Mesenchymal stem cell (in vitro differentiated cells and primary cell): ENCODE measurements around the gene PTPRN2.

Experiments
- DNase-seq: peaks from one replicate; pipeline ENCODE4 v3.0.0-alpha.2; 2013
- H2AFZ ChIP-seq: one replicate; pipeline ENCODE4 v1.6.1; 2013; ENCODE audit warnings: low read depth, mild to moderate bottlenecking, control low read depth, inconsistent platforms, low read length, moderate library complexity
- H2AK5ac ChIP-seq: 2 replicates; pipeline ENCODE4 v1.6.1; 2013; ENCODE audit warnings: low read length, moderate library complexity, mild to moderate bottlenecking, inconsistent platforms; ENCODE audit not compliant: severe bottlenecking
- H2BK120ac ChIP-seq: one replicate; pipeline ENCODE4 v1.6.1; 2013; ENCODE audit warnings: low read depth, mild to moderate bottlenecking, inconsistent platforms, low read length, moderate library complexity
- H2BK12ac ChIP-seq, 2 experiments: one replicate each; pipeline ENCODE4 v1.6.1; 2013; ENCODE audit warnings: inconsistent platforms in 2 of 2, low read length in 2 of 2, mild to moderate bottlenecking in 2 of 2, moderate library complexity in 2 of 2, control low read depth in 1 of 2
- H2BK15ac ChIP-seq: one replicate; pipeline ENCODE4 v1.6.1; 2013; ENCODE audit warnings: mild to moderate bottlenecking, low read depth, inconsistent platforms; ENCODE audit not compliant: poor library complexity, severe bottlenecking
- H2BK5ac ChIP-seq: 2 replicates; pipeline ENCODE4 v1.6.1; 2013; ENCODE audit warnings: low read depth, mild to moderate bottlenecking, low read length, control low read depth, inconsistent platforms; ENCODE audit not compliant: poor library complexity, severe bottlenecking
- H3K14ac ChIP-seq, 2 experiments: one replicate each; pipeline ENCODE4 v1.6.1; 2013; ENCODE audit warnings: inconsistent platforms in 2 of 2, low read length in 2 of 2, control low read depth in 1 of 2, mild to moderate bottlenecking in 1 of 2, moderate library complexity in 1 of 2
- H3K18ac ChIP-seq, 2 experiments: one replicate each; pipeline ENCODE4 v1.6.1; 2013; ENCODE audit warnings: inconsistent platforms in 2 of 2, low read length in 2 of 2, control low read depth in 1 of 2, low read depth in 1 of 2, mild to moderate bottlenecking in 1 of 2
- H3K23ac ChIP-seq, 2 experiments: one replicate each; pipeline ENCODE4 v1.6.1; 2013; ENCODE audit warnings: inconsistent platforms in 2 of 2, low read length in 2 of 2, mild to moderate bottlenecking in 2 of 2, moderate library complexity in 2 of 2, control low read depth in 1 of 2
- H3K27ac ChIP-seq: 2 replicates; pipeline ENCODE4 v1.5.1; 2013; ENCODE audit warnings: mild to moderate bottlenecking, moderate library complexity, low read length, control low read depth, inconsistent platforms; ENCODE audit not compliant: poor library complexity, severe bottlenecking
- H3K27me3 ChIP-seq, 2 experiments: 2 replicates each; pipeline versions ENCODE4 v1.6.1 to v1.7.0; 2013; ENCODE audit warnings: low read length in 2 of 2, mild to moderate bottlenecking in 2 of 2, moderate library complexity in 2 of 2, control low read depth in 1 of 2, inconsistent platforms in 1 of 2; ENCODE audit not compliant: control insufficient read depth in 1 of 2, insufficient read depth in 1 of 2
- H3K36me3 ChIP-seq, 2 experiments: 2 replicates each; pipeline versions ENCODE4 v1.6.1 to v1.7.0; 2013; ENCODE audit warnings: low read length in 2 of 2, control low read depth in 1 of 2, inconsistent platforms in 1 of 2, low read depth in 1 of 2, mild to moderate bottlenecking in 1 of 2; ENCODE audit not compliant: insufficient read depth in 2 of 2, control insufficient read depth in 1 of 2
- H3K4ac ChIP-seq, 2 experiments: one replicate each; pipeline ENCODE4 v1.6.1; 2013; ENCODE audit warnings: inconsistent platforms in 2 of 2, low read length in 2 of 2, mild to moderate bottlenecking in 2 of 2, moderate library complexity in 2 of 2, control low read depth in 1 of 2, low read depth in 1 of 2
- H3K4me1 ChIP-seq: 2 replicates; pipeline ENCODE4 v1.6.1; 2013; ENCODE audit warnings: low read depth, low read length, control low read depth; ENCODE audit not compliant: control insufficient read depth, insufficient read depth
- H3K4me2 ChIP-seq: 2 replicates; pipeline ENCODE4 v1.6.1; 2013; ENCODE audit warnings: low read length, mild to moderate bottlenecking, inconsistent platforms; ENCODE audit not compliant: poor library complexity, severe bottlenecking
- H3K4me3 ChIP-seq, 2 experiments: 2 replicates each; pipeline versions ENCODE4 v1.5.1 to v1.7.0; 2013; ENCODE audit warnings: low read length in 2 of 2, mild to moderate bottlenecking in 2 of 2, control low read depth in 1 of 2, low read depth in 1 of 2; ENCODE audit not compliant: insufficient read depth in 1 of 2
- H3K79me1 ChIP-seq: replicated peaks from 2 replicates; pipeline ENCODE4 v1.6.1; 2013; ENCODE audit warnings: mild to moderate bottlenecking, control low read depth, low read length, inconsistent platforms; ENCODE audit not compliant: poor library complexity, severe bottlenecking
- H3K9ac ChIP-seq: 2 replicates; pipeline ENCODE4 v1.7.0; 2013; ENCODE audit warnings: mild to moderate bottlenecking, low read length, moderate library complexity
- H3K9me3 ChIP-seq: 2 replicates; pipeline ENCODE4 v1.7.0; 2013; ENCODE audit warnings: mild to moderate bottlenecking, low read length; ENCODE audit not compliant: control insufficient read depth
- H4K8ac ChIP-seq: one replicate; pipeline ENCODE4 v1.6.1; 2013; ENCODE audit warnings: inconsistent platforms, mild to moderate bottlenecking, low read length, moderate library complexity
- H4K91ac ChIP-seq: one replicate; pipeline ENCODE4 v1.6.1; 2013; ENCODE audit warnings: mild to moderate bottlenecking, low read length, inconsistent platforms
- WGBS: methylation state at CpG from one replicate; pipeline ENCODE4 v1.1.7; 2013; ENCODE audit warnings: mixed read lengths; 5-methylcytosine and 5-hydroxymethylcytosine counted together

PTPRN2 gene

GRCh38 chr7:157604661-157605381, 982.8 kb downstream of the PTPRN2 start:
- H3K4ac ChIP-seq: no peak overlapping the region
- no peaks in the 10 kb centered on the region for H3K9me3 ChIP-seq

GRCh38 chr7:157603716-157604115, 983.9 kb downstream of the PTPRN2 start:
- H3K36me3 ChIP-seq: no peaks in the 10 kb centered on the region
- no peaks in the 10 kb centered on the region for H3K9me3 ChIP-seq
- DNase-seq: no peak
- no peak overlapping the region for H3K4ac ChIP-seq
- no peaks in the 10 kb centered on the region for H3K27me3 ChIP-seq
- H2AFZ ChIP-seq: no peak overlapping the region
- no peak overlapping the region for H2BK5ac ChIP-seq
- no peak overlapping the region for H2BK15ac ChIP-seq
- no peak overlapping the region for H3K23ac ChIP-seq
- H2BK12ac ChIP-seq: no peak overlapping the region
- H4K91ac ChIP-seq: no peak overlapping the region
- no peak overlapping the region for H3K14ac ChIP-seq
- no peak overlapping the region for H2BK120ac ChIP-seq
- H3K4me3 ChIP-seq: no peak overlapping the region
- H3K4me2 ChIP-seq: no peak overlapping the region
- no peaks in the 10 kb centered on the region for H3K79me1 ChIP-seq
- H3K9ac ChIP-seq: no peak overlapping the region
- H3K18ac ChIP-seq: no peak overlapping the region
- H3K27ac ChIP-seq: no peak overlapping the region
- no peak overlapping the region for H4K8ac ChIP-seq
- 90% methylated on average over 20 of the region's 21 CpGs for WGBS
- H3K4me1 ChIP-seq: no peaks in the 10 kb centered on the region
- H2AK5ac ChIP-seq: no peak overlapping the region

More at GRCh38 chr7:157604661-157605381, 982.8 kb downstream of the PTPRN2 start:
- H3K27me3 ChIP-seq: no peaks in the 10 kb centered on the region
- no peaks in the 10 kb centered on the region for H3K4me1 ChIP-seq
- H2BK12ac ChIP-seq: no peak overlapping the region
- H3K27ac ChIP-seq: no peak overlapping the region
- WGBS: 88% methylated on average over 21 of the region's 21 CpGs
- H4K8ac ChIP-seq: no peak overlapping the region
- H3K4me2 ChIP-seq: no peak overlapping the region
- no peak overlapping the region for H3K14ac ChIP-seq
- H3K23ac ChIP-seq: no peak overlapping the region
- H3K4me3 ChIP-seq: no peak overlapping the region
- no peak overlapping the region for H2AK5ac ChIP-seq
- H4K91ac ChIP-seq: no peak overlapping the region
- H3K18ac ChIP-seq: no peak overlapping the region
- H3K9ac ChIP-seq: no peak overlapping the region
- H3K79me1 ChIP-seq: no peaks in the 10 kb centered on the region
- H2BK120ac ChIP-seq: no peak overlapping the region
- no peak overlapping the region for H2BK15ac ChIP-seq
- no peak overlapping the region for H2AFZ ChIP-seq
- H2BK5ac ChIP-seq: no peak overlapping the region
- H3K36me3 ChIP-seq: no peaks in the 10 kb centered on the region
- no peak for DNase-seq

GRCh38 chr7:157603005-157603404, 984.6 kb downstream of the PTPRN2 start:
- Histone ChIP-seq H2BK5ac (no peak overlapping the region), H2BK120ac (no peak overlapping the region), H2AK5ac (no peak overlapping the region), H3K23ac (no peak overlapping the region), H4K8ac (no peak overlapping the region), H3K4me3 (no peak overlapping the region), H3K18ac (no peak overlapping the region), H3K14ac (no peak overlapping the region), H3K36me3 (no peaks in the 10 kb centered on the region), H3K4me2 (no peak overlapping the region), H2BK15ac (no peak overlapping the region), H3K27me3 (no peaks in the 10 kb centered on the region), H4K91ac (no peak overlapping the region), H2AFZ (no peak overlapping the region), H3K9ac (no peak overlapping the region), H3K27ac (no peak overlapping the region), H3K4ac (no peak overlapping the region), H2BK12ac (no peak overlapping the region), H3K79me1 (no peaks in the 10 kb centered on the region), H3K9me3 (no peaks in the 10 kb centered on the region), H3K4me1 (no peaks in the 10 kb centered on the region)
- 86% methylated on average over 9 of the region's 9 CpGs for WGBS
- DNase-seq: no peak

- Histone ChIP-seq H4K91ac (no peak overlapping the region), H3K27me3 (no peaks in the 10 kb centered on the region), H3K79me1 (no peaks in the 10 kb centered on the region), H4K8ac (no peak overlapping the region), H3K27ac (no peak overlapping the region), H3K9me3 (no peaks in the 10 kb centered on the region), H3K18ac (no peak overlapping the region), H3K4me1 (no peaks in the 10 kb centered on the region), H3K4me3 (no peak overlapping the region), H2BK5ac (no peak overlapping the region), H2BK12ac (no peak overlapping the region), H3K14ac (no peak overlapping the region), H3K9ac (no peak overlapping the region), H3K36me3 (no peaks in the 10 kb centered on the region), H2AFZ (no peak overlapping the region), H2AK5ac (no peak overlapping the region), H3K4ac (no peak overlapping the region), H2BK120ac (no peak overlapping the region), H3K23ac (no peak overlapping the region), H2BK15ac (no peak overlapping the region), H3K4me2 (no peak overlapping the region)
- DNase-seq: no peak
- whole genome bisulfite sequencing: 84% methylated on average over 14 of the region's 14 CpGs
Observed at GRCh38 chr7:157602581-157602980, 985.0 kb downstream of the PTPRN2 start.
